Astrocyte of the spinal cord (primary cell): ENCODE data around the gene ELMO1.

ENCODE experiments used
- DNase-seq: peaks from one replicate; pipeline ENCODE4 v3.0.0; 2011; ENCODE audit warnings: low read depth, low spot score
- H3K4me3 ChIP-seq: 2 replicates; pipeline ENCODE4 v1.5.1; 2011; ENCODE audit warnings: low read depth, mild to moderate bottlenecking, low read length, moderate library complexity
- in situ Hi-C: cut with HindIII; loops from 2 replicates; pipeline ENCODE4 v1.10.0; 2017; ENCODE audit warnings: low sequenced_read_pairs
- TF ChIP-seq, protein P1 (sequence below): IDR thresholded peaks from 2 replicates; pipeline ENCODE4 v1.5.1; 2012; ENCODE audit warnings: low read depth, mild to moderate bottlenecking, low read length, inconsistent platforms

ELMO1 gene

DNA sequence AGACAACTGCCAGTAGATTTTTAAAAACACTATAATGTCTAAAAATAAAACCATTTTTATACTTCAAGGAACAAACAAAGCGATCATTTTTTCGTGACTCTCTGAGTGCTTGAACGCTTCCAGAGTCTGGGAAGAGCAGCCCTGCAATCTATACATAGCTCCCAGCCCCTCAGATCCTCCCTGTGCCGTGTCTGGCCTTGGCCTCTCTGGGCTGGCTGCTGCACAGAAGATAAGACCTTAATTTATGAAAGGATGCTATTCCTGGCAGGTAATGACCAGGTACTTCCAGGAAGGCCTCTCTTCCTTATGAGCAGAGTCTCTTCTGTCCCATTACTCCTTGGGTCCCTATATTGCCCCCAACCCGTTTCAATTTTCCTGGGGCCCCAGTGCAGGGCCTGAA, 523.5 kb downstream of the ELMO1 start:
- H3K4me3 ChIP-seq: no peak overlapping the region
- in situ Hi-C loops: no loop called here
- TF ChIP-seq, protein P1, sequence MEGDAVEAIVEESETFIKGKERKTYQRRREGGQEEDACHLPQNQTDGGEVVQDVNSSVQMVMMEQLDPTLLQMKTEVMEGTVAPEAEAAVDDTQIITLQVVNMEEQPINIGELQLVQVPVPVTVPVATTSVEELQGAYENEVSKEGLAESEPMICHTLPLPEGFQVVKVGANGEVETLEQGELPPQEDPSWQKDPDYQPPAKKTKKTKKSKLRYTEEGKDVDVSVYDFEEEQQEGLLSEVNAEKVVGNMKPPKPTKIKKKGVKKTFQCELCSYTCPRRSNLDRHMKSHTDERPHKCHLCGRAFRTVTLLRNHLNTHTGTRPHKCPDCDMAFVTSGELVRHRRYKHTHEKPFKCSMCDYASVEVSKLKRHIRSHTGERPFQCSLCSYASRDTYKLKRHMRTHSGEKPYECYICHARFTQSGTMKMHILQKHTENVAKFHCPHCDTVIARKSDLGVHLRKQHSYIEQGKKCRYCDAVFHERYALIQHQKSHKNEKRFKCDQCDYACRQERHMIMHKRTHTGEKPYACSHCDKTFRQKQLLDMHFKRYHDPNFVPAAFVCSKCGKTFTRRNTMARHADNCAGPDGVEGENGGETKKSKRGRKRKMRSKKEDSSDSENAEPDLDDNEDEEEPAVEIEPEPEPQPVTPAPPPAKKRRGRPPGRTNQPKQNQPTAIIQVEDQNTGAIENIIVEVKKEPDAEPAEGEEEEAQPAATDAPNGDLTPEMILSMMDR: no peak
- DNase-seq: no peak

DNA sequence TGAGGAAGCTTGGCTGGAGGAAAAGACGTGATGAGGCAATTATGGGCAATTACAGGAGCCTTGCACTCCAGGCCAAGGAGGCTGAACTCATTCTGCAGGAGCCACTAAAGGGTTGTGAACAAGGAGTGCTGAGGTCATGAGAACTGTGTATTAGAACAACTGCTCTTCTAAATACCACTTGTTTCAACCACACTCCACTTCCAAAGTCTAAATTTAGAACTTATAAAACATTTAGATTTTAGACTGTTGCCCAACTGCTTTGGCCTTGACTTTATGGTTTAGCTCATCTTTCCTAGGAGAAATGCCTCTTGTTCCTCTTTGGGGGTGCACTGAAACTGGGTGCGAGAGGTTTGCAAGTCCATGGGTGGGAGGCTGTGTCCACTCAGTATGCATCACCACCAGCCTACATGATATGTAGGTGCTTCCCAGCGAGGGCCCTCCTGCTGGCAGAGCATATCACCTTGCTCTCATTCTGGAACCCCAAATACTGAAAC, 524.7 kb downstream of the ELMO1 start:
- H3K4me3 ChIP-seq: no peak overlapping the region
- TF ChIP-seq, protein P1: no peak
- no peak for DNase-seq
- in situ Hi-C loops: no loop called here

DNA sequence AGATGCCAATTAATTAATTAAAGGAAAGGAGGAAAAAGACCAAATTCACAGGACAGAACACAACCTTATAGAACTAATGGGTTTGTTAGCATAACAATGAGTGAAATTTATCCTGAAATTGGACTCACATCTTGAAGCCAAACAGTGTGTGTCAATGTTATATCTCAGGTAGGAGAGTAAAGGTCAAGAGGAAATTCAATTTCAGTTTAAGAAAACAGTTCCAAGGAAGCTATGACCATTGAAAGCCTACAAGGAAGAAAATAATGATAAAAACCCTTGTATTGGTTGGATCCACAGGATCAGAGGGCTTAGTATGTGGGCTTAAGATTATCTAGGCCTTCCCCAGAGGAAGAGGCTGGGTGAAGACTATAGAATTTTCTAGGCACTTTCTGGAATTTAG, 525.5 kb downstream of the ELMO1 start:
- in situ Hi-C loops: no loop called here
- TF ChIP-seq, protein P1: no peak
- DNase-seq: no peak
- no peak overlapping the region for H3K4me3 ChIP-seq

DNA sequence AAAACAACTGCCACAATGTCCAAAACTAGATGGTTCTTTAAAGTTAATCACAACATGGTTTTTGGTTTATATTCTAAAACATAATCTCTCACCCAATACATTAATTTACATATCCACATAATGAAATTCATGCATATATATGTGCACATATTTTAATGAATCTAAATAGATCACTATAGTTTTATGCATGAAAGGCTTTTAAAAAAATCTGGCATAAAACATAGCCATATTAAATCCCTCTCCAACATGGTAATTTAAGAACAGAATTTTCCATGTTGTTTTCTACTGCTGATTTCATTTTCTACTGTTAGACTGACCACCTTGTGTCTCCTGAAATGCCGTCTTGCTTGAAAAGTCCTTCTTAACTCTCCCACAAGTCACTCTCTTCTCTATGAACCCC, 528.2 kb downstream of the ELMO1 start:
- TF ChIP-seq, protein P1: no peak
- in situ Hi-C loops: no loop called here
- no peak overlapping the region for H3K4me3 ChIP-seq
- DNase-seq: no peak

DNA sequence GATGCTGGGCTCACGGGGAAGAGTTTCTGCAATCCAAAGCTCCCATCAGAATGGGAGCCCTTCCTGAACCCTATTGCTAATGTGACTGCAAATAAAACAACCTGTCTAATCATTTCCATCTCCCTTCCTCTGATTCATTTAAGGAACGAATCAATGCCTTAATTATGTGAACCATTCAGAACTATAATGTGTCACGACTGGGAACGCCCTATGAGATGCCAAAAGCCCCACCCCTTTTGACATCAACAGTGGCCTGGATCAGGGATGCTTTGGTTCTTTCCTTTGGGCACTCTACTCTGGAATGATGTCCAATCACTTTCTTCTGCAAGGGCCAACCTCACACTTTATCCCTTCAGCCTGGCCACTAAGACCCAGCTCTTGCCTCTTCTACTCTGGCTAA, 528.9 kb downstream of the ELMO1 start:
- no peak overlapping the region for H3K4me3 ChIP-seq
- TF ChIP-seq, protein P1: no peak
- DNase-seq: no peak
- in situ Hi-C loops: no loop called here

DNA sequence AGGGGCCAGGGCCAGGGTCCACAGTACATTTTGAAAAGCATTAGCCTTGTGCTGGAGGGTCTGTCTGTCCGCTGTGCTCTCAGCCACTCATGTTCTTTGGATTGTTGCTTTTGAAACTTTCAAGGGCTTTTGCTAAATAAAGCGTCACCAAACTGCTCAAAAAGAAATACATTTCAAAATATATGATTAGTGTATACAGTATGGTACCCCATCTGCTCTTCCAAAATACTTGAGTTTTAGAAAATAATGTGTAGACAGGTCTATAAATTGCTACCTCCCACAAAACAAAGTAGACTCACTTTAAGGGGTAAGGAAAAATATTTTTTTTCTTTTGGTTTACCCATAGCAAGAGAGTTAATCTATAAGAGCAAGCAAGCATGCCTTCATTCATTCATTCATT, 530.1 kb downstream of the ELMO1 start:
- TF ChIP-seq, protein P1: no peak
- in situ Hi-C loops: no loop called here
- DNase-seq: no peak
- no peak overlapping the region for H3K4me3 ChIP-seq

DNA sequence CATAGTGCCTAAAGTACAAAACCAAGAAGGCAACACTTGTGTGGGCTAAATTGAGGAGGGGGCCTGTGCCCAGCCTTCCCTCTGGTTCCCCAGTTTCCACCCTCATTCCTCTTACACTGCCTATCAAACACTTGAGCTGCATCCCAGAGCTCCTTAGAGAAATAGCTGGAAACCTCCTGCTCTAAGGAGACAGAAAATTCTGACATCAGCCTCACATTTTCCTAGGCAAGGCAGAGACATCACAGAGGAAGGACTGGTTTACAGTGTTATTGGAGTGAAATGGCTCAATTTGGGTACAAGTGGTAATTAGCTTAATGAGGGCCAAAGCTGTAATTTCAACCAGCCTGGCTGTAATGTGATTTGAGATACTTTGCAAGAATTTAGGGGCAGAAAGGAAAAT, 532.0 kb downstream of the ELMO1 start:
- in situ Hi-C loops: no loop called here
- no peak overlapping the region for H3K4me3 ChIP-seq
- DNase-seq: no peak
- TF ChIP-seq, protein P1: no peak
